Amygdala (tissue), 56 donors: ENCODE results near the gene CEP170B.

Experiments
- DNase-seq, 56 donors: peaks; one replicate each; lab custom pipeline; 2025; lab: John Stamatoyannopoulos, UW

The CEP170B gene

GRCh38 chr14:104866451-104867370 is 1.6 kb downstream of the CEP170B start:
- DNase-seq, result no peak

- DNase-seq, result no peak
These were observed 2.4 kb downstream of the CEP170B start for GRCh38 chr14:104867371-104868059.

GRCh38 chr14:104868060-104868740 is 3.1 kb downstream of the CEP170B start:
- DNase-seq, result no peak

- DNase-seq, result no peak
These were observed 3.9 kb downstream of the CEP170B start for GRCh38 chr14:104868811-104869572.

- no peak for DNase-seq
These were observed 4.8 kb downstream of the CEP170B start for GRCh38 chr14:104869669-104870367.

- no peak for DNase-seq
These were observed 5.5 kb downstream of the CEP170B start for GRCh38 chr14:104870368-104871144.

- no peak for DNase-seq
These were observed 6.1 kb downstream of the CEP170B start for GRCh38 chr14:104871145-104871655.

- DNase-seq, result no peak
These were observed 6.8 kb downstream of the CEP170B start for GRCh38 chr14:104871656-104872468.

GRCh38 chr14:104872469-104873341 is 7.6 kb downstream of the CEP170B start:
- DNase-seq, result no peak

GRCh38 chr14:104873380-104874055 is 8.4 kb downstream of the CEP170B start:
- no peak for DNase-seq

- no peak for DNase-seq
These were observed 9.1 kb downstream of the CEP170B start for GRCh38 chr14:104874110-104874531.

- no peak for DNase-seq
These were observed 9.7 kb downstream of the CEP170B start for GRCh38 chr14:104874571-104875411.

GRCh38 chr14:104875412-104875751 is 10.3 kb downstream of the CEP170B start:
- DNase-seq, result no peak

- no peak for DNase-seq
These were observed 10.7 kb downstream of the CEP170B start for GRCh38 chr14:104875811-104876210.

- no peak for DNase-seq
These were observed 11.2 kb downstream of the CEP170B start for GRCh38 chr14:104876251-104876699.
